ENCODE data around the gene NMNAT2.

The NMNAT2 gene

GRCh38 chr1:183379951-183380350, 38.2 kb downstream of the NMNAT2 start:
- DNase-seq (ENCODE audit: extremely low read depth, low read depth): no peak
- TF ChIP-seq CTCF (IDR thresholded peaks at IDR 0.05; ENCODE audit: low read depth, low read length): no peak

GRCh38 chr1:183375381-183375780, 42.8 kb downstream of the NMNAT2 start:
- DNase-seq (ENCODE audit: extremely low read depth, low read depth): no peak
- no peak for TF ChIP-seq CTCF (IDR thresholded peaks at IDR 0.05; ENCODE audit: low read depth, low read length)

- DNase-seq (ENCODE audit: extremely low read depth, low read depth): no peak
- TF ChIP-seq CTCF (IDR thresholded peaks at IDR 0.05; ENCODE audit: low read depth, low read length): no peak
These were observed 43.4 kb downstream of the NMNAT2 start for GRCh38 chr1:183374825-183375224.

- TF ChIP-seq CTCF (IDR thresholded peaks at IDR 0.05; ENCODE audit: low read depth, low read length): no peak
- no peak for DNase-seq (ENCODE audit: extremely low read depth, low read depth)
These were observed 45.5 kb downstream of the NMNAT2 start for GRCh38 chr1:183372586-183373230.

GRCh38 chr1:183370399-183371058, 47.7 kb downstream of the NMNAT2 start:
- no peak for DNase-seq (ENCODE audit: extremely low read depth, low read depth)

GRCh38 chr1:183368213-183369108, 49.7 kb downstream of the NMNAT2 start:
- DNase-seq (ENCODE audit: extremely low read depth, low read depth): no peak
- no peak for TF ChIP-seq CTCF (IDR thresholded peaks at IDR 0.05; ENCODE audit: low read depth, low read length)

More at GRCh38 chr1:183370399-183371058, 47.7 kb downstream of the NMNAT2 start:
- TF ChIP-seq CTCF (IDR thresholded peaks at IDR 0.05; ENCODE audit: low read depth, low read length): no peak

- no peak for TF ChIP-seq CTCF (IDR thresholded peaks at IDR 0.05; ENCODE audit: low read depth, low read length)
- no peak for DNase-seq (ENCODE audit: extremely low read depth, low read depth)
These were observed 52.1 kb downstream of the NMNAT2 start for GRCh38 chr1:183366116-183366515.

Measured in AG09319 (cell line).